GM19468 (cell line): ENCODE results near the gene PARP14.

ENCODE experiments used
- ATAC-seq: cut with Tn5 transposase; IDR thresholded peaks from one replicate; pipeline ENCODE4 v1.9.1; 2021; ENCODE audit warnings: mild to moderate bottlenecking, moderate library complexity, moderate number of reproducible peaks; ENCODE audit not compliant: unreplicated experiment; ENCODE audit errors: extremely low read depth

The PARP14 gene

DNA sequence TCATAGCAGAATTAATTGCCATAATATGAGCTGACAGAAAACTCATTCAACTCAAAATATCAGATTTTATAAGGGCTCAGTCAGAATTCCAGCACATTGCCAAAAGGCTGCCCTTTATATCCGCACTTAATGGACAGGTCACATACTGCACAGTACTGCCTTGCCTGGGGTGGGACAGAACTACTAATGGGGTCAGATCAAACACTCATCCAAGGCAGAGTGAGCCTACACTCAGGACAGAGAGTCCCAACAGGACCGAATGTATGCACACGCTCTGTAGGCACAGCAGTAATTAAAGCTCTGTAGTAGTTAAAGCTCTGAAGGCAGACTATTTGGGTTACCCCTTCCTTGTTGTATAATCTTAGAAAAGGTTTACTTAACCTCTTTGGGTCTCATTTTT, 85.8 kb downstream of the PARP14 start:
- ATAC-seq, result no peak

DNA sequence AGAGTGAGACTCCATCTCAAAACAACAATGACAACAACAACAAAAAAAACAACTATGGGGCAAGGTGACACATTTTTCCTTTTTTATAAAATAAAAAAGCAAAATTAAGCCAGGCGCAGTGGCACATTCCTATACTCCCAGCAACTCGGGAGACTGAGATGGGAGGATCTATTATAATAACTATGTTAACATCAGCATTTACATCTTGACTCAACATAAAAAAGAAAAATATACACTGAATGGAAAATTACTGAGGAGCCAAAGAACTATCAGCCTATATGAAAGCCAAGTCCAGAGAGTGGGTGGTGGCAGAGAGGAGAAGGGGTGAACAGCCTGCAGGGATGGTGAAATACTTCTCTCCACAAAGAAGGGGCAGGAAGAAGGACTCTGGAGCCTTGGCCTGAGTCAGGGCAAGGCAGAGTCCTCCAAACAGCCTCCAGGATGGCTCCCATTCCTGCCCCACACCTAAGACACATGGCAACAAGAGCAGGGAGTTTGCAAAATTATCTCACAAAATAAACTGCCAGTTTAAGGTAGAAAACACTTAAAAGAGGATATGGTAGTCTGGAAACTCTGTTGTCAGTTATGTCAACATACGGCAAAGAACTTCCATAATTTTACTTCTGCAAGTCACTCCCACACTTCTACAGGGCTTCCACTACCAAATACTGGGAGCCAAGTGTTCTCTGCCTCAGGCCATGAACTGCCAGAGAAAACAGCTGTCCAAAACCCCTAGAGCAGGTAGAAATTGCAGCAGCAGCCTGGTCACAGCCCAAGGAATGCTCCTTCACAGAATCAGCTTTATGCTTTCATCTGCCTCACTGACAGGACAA, 87.1 kb downstream of the PARP14 start:
- ATAC-seq, result no peak

- no peak for ATAC-seq
These were observed 90.0 kb downstream of the PARP14 start for GRCh38 chr3:122770521-122771202.

- ATAC-seq, result no peak
These were observed 92.2 kb downstream of the PARP14 start for GRCh38 chr3:122772827-122773226.

DNA sequence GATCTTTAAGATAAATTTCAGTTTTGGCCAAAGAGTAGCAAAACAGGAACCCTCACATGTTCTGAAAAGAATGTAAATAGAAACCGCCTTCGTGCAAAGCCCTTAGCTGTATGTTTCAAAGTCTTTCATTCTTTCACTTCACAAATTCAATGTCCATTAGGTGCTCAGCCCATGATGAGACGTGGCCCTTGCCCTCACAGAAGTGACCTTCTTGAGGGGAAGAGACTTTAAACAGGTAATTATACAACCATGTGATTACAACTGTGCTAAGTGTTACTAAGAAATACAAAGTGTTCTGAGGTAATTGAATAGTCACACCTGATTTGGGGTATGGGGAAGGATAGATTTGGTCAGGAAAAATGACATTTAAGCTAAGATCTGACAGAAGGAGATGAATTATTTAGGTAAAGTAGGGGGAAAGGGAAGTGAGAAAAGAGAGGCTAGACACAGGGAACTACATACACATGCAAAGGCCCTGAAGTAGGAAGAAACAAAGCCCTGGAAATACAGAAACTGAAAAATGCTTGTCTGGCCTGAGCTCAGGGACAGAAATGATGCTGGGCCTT, 93.4 kb downstream of the PARP14 start:
- ATAC-seq, result no peak

DNA sequence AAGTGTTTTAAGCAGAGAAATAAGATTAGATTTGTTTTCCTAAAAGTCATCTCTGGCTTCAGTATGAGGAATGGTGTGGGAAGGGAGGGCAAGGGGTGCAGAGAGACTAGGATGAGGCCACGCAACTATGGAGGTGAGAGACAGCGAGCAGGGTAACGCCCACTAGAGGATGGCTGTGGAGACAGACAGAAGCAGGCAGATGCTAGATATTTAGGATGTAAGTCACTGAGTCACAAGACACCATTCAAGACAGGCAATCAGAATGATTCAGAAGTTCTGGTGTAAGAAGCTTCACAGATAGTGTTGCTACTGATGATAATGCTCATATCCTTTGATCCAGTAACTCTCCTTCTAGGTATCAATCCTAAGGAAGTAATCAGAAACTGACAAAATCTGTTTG, 93.9 kb downstream of the PARP14 start:
- ATAC-seq, result no peak

DNA sequence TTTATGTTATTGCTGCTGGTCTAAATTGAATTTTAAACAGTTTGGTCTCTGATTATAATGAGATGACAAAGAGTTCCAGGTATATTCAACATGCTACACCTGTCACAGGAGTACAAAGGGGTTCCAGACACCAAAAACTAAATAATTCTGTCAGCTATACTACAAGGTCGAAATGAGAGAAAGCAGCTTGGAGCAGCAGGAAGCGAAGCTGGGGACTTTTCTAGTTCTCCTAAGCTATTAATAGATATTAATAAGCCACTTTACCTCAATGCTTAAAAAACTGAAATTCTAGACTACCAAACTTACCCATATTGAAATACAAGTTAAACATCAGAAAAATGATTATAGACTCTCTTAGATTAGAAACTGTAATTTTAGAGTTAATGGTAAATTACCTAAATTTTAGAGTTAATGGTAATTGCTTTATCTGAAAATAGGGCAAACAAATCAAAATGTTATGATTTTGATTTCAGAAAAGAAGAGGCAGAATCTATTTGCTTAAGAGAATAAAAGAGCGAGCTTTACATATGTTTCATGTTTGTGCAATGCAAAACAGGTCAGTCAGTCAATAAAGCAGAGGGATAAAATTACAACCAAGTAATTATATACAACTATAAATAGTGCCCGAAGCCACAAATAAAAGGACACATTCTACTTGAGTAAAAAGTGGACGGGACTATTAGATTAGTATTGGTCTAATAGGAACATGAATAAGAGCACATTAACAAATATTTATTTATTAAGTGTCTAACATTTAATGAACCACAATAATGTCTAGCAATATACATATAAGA, 96.2 kb downstream of the PARP14 start:
- no peak for ATAC-seq

DNA sequence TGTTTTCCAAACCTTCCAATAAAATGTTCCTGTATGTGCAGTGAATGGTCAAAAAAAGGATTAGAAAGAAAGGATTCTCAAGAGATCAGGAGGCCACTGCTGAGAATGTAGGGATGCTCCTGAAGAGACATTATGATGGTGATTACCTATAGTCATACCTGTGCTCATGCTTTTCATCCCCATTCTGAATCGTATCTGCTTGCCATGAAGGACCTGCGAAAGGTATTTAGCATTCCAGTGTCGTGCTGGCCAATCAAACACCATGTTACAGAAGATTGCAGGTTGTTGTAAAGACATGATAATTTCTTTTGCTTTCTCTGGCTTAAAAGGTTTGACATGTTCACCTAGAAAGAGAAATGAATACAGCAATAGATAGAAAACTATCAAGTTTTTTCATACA, 96.9 kb downstream of the PARP14 start:
- ATAC-seq, result no peak
